ENCODE measurements around the gene ANKAR.

DNA sequence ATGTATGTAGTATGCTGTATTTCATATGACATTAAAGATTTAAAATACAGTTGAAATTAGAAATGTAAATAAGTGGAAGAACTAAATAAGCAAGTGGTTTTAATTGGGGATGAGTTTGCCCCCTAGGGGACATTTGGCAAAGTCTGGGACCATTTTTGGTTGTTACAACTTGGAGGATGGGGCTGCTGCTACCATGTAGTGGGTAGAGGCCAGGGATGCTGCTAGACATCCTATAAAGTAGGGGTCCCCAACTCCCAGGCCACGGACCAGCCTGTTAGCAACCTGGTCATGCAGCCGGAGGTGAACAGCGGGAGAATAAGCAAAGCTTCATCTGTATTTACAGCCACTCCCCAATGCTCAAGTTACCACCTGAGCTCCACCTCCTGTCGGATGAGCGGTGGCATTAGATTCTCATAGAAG lies 41.1 kb upstream of the ANKAR start:
- TF ChIP-seq, protein P1, sequence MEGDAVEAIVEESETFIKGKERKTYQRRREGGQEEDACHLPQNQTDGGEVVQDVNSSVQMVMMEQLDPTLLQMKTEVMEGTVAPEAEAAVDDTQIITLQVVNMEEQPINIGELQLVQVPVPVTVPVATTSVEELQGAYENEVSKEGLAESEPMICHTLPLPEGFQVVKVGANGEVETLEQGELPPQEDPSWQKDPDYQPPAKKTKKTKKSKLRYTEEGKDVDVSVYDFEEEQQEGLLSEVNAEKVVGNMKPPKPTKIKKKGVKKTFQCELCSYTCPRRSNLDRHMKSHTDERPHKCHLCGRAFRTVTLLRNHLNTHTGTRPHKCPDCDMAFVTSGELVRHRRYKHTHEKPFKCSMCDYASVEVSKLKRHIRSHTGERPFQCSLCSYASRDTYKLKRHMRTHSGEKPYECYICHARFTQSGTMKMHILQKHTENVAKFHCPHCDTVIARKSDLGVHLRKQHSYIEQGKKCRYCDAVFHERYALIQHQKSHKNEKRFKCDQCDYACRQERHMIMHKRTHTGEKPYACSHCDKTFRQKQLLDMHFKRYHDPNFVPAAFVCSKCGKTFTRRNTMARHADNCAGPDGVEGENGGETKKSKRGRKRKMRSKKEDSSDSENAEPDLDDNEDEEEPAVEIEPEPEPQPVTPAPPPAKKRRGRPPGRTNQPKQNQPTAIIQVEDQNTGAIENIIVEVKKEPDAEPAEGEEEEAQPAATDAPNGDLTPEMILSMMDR (IDR thresholded peaks at IDR 0.05; ENCODE audit: insufficient read depth, low read length, poor library complexity, severe bottlenecking), result peak; percentile 29
- no peak for TF ChIP-seq EZH2phosphoT487 (conservative IDR thresholded peaks at IDR 0.05; ENCODE audit: low read length)
